Measurements from ENCODE around the gene ACTL9. TPM values are rescaled to one million over a fixed set of nuclear protein-coding genes. Genes with fewer than 3 reads are reported as not detected.

The ACTL9 gene
- total and polyA plus RNA-seq, 2 donors from 2014 or later, result not detected

GRCh38 chr19:8703223-8703622 lies 4.6 kb upstream of the ACTL9 start:
- Histone ChIP-seq H3K9me3 (ENCODE audit: control insufficient read depth in 2 of 3, insufficient read depth in 1 of 3, low read length in 3 of 3) (no peaks in the 10 kb centered on the region), H3K4me3 (ENCODE audit: low read length in 3 of 3) (no peak overlapping the region), H3K27ac (ENCODE audit: low read depth in 2 of 2, low read length in 2 of 2) (no peak overlapping the region), H3K9ac (ENCODE audit: low read length in 3 of 3) (no peak overlapping the region), H3K36me3 (ENCODE audit: control insufficient read depth in 2 of 3, insufficient read depth in 3 of 3, low read length in 3 of 3) (no peaks in the 10 kb centered on the region), H3K4me1 (ENCODE audit: control insufficient read depth in 2 of 3, insufficient read depth in 2 of 3, low read depth in 1 of 3, low read length in 3 of 3) (no peaks in the 10 kb centered on the region), H3K27me3 (ENCODE audit: control insufficient read depth, insufficient read depth, low read length) (no peaks in the 10 kb centered on the region)
- intact Hi-C loops (cut with DNase I), result no loop called here
- DNase-seq (no peak), FAIRE-seq (no peak)
- TF ChIP-seq CTCF (IDR thresholded peaks at IDR 0.05; ENCODE audit: borderline replicate concordance, extremely low read depth, insufficient read depth), result no peak

- intact Hi-C loops (cut with DNase I), result no loop called here
- DNase-seq (no peak), FAIRE-seq (no peak)
- Histone ChIP-seq H3K9me3 (ENCODE audit: control insufficient read depth in 2 of 3, insufficient read depth in 1 of 3, low read length in 3 of 3) (no peaks in the 10 kb centered on the region), H3K4me1 (ENCODE audit: control insufficient read depth in 2 of 3, insufficient read depth in 2 of 3, low read depth in 1 of 3, low read length in 3 of 3) (no peaks in the 10 kb centered on the region), H3K36me3 (ENCODE audit: control insufficient read depth in 2 of 3, insufficient read depth in 3 of 3, low read length in 3 of 3) (no peaks in the 10 kb centered on the region), H3K27ac (ENCODE audit: low read depth in 2 of 2, low read length in 2 of 2) (no peak overlapping the region), H3K9ac (ENCODE audit: low read length in 3 of 3) (no peak overlapping the region), H3K27me3 (ENCODE audit: control insufficient read depth, insufficient read depth, low read length) (no peaks in the 10 kb centered on the region), H3K4me3 (ENCODE audit: low read length in 3 of 3) (no peak overlapping the region)
- no peak for TF ChIP-seq CTCF (IDR thresholded peaks at IDR 0.05; ENCODE audit: borderline replicate concordance, extremely low read depth, insufficient read depth)
Observed at GRCh38 chr19:8702350-8702749, 3.8 kb upstream of the ACTL9 start.

- H3K9ac ChIP-seq (ENCODE audit: low read length in 3 of 3), result no peak overlapping the region
- no peaks in the 10 kb centered on the region for H3K4me1 ChIP-seq (ENCODE audit: control insufficient read depth in 2 of 3, insufficient read depth in 2 of 3, low read depth in 1 of 3, low read length in 3 of 3)
- H3K4me3 ChIP-seq (ENCODE audit: low read length in 3 of 3), result no peak overlapping the region
- FAIRE-seq (no peak), DNase-seq (no peak)
- intact Hi-C loops (cut with DNase I), result no loop called here
- no peak for TF ChIP-seq CTCF (IDR thresholded peaks at IDR 0.05; ENCODE audit: borderline replicate concordance, extremely low read depth, insufficient read depth)
- no peaks in the 10 kb centered on the region for H3K9me3 ChIP-seq (ENCODE audit: control insufficient read depth in 2 of 3, insufficient read depth in 1 of 3, low read length in 3 of 3)
- H3K27me3 ChIP-seq (ENCODE audit: control insufficient read depth, insufficient read depth, low read length), result no peaks in the 10 kb centered on the region
- H3K36me3 ChIP-seq (ENCODE audit: control insufficient read depth in 2 of 3, insufficient read depth in 3 of 3, low read length in 3 of 3), result no peaks in the 10 kb centered on the region
- no peak overlapping the region for H3K27ac ChIP-seq (ENCODE audit: low read depth in 2 of 2, low read length in 2 of 2)
Observed at GRCh38 chr19:8700956-8701355, 2.4 kb upstream of the ACTL9 start.

GRCh38 chr19:8699908-8700307 lies 1.3 kb upstream of the ACTL9 start:
- Histone ChIP-seq H3K27ac (ENCODE audit: low read depth in 2 of 2, low read length in 2 of 2) (no peak overlapping the region), H3K9ac (ENCODE audit: low read length in 3 of 3) (no peak overlapping the region), H3K27me3 (ENCODE audit: control insufficient read depth, insufficient read depth, low read length) (no peaks in the 10 kb centered on the region), H3K4me3 (ENCODE audit: low read length in 3 of 3) (no peak overlapping the region), H3K4me1 (ENCODE audit: control insufficient read depth in 2 of 3, insufficient read depth in 2 of 3, low read depth in 1 of 3, low read length in 3 of 3) (no peaks in the 10 kb centered on the region), H3K36me3 (ENCODE audit: control insufficient read depth in 2 of 3, insufficient read depth in 3 of 3, low read length in 3 of 3) (no peaks in the 10 kb centered on the region), H3K9me3 (ENCODE audit: control insufficient read depth in 2 of 3, insufficient read depth in 1 of 3, low read length in 3 of 3) (no peaks in the 10 kb centered on the region)
- no peak for FAIRE-seq
- intact Hi-C loops (cut with DNase I), result no loop called here
- no peak for TF ChIP-seq CTCF (IDR thresholded peaks at IDR 0.05; ENCODE audit: borderline replicate concordance, extremely low read depth, insufficient read depth)
- no peak for DNase-seq
